COR-L47 (cell line): ENCODE data around the gene CCDC157.
A peak's percentile ranks its signal among the peaks of the same experiment; 100 is the strongest.

Source experiments
- DNase-seq: peaks from one replicate; lab custom pipeline; 2025; lab: John Stamatoyannopoulos, UW

Gene CCDC157

DNA sequence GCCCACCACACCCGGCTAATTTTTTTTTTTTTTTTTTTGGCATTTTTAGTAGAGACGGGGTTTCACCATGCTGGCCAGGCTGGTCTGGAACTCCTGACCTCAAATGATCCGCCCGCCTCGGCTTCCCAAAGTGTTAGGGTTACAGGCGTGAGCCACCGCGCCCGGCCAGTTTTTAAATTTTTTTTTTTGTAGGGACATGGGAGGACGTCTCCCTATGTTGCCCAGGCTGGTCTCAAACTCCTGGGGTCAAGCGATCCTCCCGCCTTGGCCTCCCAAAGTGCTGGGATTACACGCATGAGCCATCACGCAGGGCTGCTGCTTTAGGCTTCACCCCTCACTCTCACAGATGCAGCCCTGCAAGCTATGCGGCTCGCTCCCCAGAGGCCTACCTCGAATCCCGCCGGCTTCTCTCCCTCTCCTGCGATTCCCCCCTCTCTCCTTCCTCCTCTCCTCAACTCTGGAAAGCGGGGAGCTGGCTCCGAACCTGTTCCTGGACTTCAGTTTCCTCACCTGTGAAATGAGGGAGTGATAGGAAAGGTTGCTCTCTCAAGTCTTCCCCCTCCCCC lies 926 bp downstream of the CCDC157 start:
- DNase-seq, result no peak

DNA sequence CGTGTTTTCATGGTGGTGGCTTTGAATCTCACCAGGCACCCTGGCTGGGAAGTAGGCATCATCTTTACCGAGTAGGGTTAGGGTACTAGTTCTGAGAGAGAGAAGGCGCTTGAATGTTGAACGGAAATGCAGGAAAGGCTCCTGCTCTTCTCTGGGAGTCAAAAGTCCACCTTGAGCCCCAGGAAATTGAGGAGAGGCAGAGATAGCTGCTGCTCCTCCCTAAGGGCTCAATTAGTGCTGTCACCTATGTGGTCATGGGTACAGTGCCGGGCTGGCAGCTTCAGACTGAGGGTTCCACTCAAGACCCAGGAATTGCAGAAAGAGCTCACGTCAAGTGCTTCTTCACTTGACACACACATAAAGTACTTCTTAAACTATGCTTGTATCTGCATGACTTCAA lies 1.7 kb downstream of the CCDC157 start:
- no peak for DNase-seq

GRCh38 chr22:30361916-30362650 lies 5.3 kb downstream of the CCDC157 start:
- no peak for DNase-seq

DNA sequence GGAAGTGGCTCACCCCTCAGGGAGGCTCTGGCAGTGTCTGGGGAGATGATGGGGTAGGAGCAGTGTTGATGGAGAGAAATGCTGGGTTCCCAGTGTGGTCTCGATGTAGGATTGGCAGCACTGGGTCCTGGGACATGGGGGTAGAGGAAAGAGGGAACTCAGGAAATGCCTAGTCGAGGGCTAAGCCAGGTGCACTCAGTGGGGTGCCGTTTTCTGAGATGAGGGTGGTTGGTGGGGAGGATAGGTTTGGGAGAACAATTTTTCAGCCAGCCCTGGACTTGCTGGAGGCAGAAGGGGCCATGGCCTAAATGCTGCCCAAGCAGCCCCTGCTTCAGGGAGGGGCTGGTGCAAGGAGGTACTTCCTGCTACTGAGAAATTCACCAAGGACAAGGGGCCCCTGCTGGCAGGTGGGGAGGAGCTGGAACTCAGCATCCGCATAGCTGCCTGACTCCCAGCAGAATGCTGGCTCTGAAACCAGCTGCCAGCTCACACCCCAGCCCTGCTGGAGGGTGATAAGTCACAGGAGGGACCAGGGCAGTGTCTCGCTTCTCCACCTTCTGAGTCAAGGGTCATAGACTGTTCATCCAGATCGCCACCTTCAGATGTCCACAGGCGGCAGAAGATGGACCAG lies 6.0 kb downstream of the CCDC157 start:
- DNase-seq, result peak; percentile 27

- no peak for DNase-seq
Measured at GRCh38 chr22:30365891-30366290, 9.1 kb downstream of the CCDC157 start.

DNA sequence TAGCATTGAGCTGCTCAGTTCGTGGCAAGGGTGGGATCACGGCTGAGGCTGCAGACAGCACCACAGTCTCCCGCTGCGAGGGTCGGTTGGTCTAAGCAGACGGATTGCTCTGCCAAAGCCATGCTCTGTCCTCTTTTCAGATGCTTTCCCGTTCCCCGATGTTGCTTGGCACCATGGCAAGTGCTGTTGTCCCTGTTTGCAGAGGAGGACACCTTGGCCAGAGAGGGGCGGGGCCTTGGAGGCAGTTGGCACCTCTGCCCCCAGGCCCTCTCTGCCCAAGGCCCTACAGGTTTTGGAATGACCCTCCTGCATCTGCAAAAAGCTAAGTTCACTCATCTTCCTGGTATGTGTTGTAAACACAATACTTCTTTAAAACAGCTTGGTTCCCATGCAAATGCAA lies 11.6 kb downstream of the CCDC157 start:
- no peak for DNase-seq

DNA sequence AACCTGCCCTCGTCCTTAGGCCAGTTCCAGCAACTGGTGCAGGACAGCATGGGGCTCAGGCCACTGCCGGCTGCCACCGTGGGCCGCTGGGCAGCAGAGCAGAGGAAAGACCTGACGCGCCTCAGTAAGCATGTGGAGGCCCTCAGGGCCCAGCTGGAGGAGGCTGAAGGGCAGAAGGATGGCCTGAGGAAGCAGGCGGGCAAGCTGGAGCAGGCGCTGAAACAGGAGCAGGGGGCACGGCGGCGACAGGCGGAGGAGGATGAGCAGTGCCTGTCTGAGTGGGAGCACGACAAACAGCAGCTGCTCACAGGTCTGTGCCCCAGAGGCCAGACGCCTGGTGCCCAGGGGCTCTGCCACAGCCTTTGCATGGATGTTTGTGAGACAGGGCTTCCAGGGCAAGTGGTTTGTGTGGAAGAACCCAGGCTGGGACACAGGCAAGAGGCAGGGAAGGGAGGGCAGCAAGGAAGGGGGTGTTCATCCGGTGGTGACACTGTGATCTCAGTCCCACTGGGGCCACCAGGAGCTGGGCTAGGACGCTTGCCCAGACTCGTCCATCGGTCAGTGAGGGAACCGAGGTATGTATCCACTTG lies 13.9 kb downstream of the CCDC157 start:
- no peak for DNase-seq

DNA sequence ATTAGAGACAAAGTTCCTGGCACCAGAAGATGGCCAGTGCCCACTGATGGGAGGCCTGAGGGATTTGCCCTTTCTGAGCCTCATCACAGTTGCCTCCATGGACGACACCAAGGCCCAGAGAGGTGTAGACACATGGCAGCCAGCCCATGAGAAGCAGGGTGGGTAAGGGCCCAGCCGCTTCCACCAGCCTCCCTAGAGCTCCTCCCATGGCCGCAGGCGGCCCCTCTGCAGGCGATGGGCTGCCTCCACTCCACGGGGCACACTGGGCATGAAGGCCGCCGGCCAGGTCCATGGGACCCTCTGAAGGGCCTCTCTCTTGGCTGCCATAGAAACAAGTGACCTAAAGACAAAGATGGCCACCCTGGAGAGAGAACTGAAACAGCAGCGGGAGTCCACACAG lies 14.5 kb downstream of the CCDC157 start:
- no peak for DNase-seq

DNA sequence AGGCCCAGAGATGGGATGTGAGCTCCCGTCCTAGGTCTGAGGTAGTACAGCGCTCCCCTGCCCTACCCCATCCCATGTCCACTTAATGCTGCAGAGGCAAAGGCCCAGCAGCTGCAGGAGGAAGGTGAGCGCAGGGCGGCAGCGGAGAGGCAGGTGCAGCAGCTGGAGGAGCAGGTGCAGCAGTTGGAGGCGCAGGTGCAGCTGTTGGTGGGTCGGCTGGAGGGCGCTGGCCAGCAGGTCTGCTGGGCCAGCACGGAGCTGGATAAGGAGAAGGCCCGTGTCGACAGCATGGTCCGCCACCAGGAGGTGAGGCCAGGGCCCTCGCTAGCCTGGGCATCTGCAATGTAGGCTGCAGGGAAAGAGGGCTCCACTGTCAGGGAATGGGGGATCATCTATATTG lies 15.2 kb downstream of the CCDC157 start:
- no peak for DNase-seq

DNA sequence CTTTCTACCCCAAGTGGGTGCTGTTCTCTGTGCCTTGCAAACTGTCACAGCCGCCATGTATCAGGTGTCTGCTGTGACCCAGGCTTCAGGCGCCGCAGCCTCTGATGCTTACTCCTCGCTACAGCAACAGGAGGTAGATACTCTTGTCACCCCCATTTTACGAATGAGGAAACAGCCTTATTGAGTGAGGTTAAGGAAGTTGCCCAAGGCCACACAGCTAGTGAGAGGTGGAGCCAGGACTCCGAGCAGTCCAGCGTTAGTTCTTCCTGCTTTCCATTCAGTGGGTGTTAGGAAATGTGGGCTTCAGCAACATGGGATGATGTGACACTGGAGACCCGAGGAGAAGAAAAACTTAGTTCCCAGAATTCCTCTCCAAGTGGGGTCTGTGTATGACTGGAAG lies 16.1 kb downstream of the CCDC157 start:
- DNase-seq, result no peak

GRCh38 chr22:30373331-30374325 lies 16.8 kb downstream of the CCDC157 start:
- no peak for DNase-seq

DNA sequence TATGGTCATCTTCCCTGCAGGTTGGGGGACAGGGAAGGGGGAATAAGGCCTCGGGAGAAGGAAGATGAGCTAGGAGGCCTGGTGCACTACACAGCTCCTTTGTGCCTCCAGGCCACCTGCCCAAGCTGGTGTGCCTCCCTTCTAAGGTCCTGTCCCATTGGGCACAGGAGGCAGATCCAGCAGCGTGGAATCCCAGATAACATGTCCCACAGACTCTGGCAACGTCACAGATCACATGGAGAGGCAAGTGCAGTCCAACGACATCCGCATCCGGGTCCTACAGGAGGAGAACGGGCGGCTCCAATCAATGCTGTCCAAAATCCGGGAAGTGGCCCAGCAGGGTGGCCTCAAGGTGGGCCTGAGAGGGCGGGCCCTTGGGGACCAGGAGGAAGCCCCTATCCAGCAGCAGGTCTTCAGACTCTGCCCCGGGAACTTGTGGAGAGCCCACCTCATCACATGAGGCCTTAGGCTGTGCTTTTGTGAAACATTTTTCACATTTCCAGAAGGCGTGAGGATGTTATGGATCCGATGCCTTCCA lies 18.6 kb downstream of the CCDC157 start:
- DNase-seq, result no peak

GRCh38 chr22:30380011-30380410 lies 23.2 kb downstream of the CCDC157 start:
- DNase-seq, result no peak

- no peak for DNase-seq
Measured at GRCh38 chr22:30381264-30381663, 24.5 kb downstream of the CCDC157 start.

- no peak for DNase-seq
Measured at GRCh38 chr22:30382340-30382739, 25.5 kb downstream of the CCDC157 start.

DNA sequence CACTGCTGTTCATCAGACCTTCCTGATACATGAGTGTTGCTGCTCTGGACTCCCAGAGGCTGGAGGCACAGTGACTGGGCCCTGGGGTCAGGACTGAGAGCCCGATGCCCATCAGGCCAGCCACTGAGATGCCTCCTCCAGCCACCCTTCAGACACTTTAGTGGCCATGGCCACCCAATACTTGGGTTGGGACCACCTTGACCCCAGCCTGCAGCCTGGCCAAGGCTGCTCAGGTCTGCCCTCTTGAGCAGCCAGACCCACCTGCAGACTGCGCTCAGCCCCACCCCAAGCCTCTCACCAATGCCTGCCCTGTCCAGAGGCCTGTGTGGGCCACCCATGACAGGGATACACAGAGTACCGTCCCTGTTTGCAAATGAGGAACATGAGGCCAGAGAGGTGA lies 26.3 kb downstream of the CCDC157 start:
- DNase-seq, result no peak

DNA sequence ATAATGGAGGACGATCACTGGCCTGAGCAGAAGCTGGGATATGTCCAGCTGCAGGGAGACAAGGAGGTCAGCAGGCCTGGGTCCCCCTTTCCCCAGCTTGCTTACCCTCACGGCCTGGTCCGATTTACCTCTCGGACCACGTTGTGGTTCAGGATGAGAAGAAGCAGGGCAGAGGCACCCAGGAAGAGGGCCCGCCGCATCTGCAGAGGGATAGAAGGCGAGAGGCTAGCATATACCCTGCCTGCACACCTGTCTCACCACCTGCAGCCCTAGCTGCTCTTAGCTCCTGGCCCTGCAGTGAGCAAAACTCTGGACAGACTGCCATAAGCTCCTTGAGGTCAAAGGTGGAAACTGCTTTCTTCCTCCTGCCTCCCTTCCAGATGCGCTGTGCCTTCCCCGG lies 29.1 kb downstream of the CCDC157 start:
- DNase-seq, result no peak

GRCh38 chr22:30386608-30386959 lies 29.8 kb downstream of the CCDC157 start:
- no peak for DNase-seq

- DNase-seq, result peak; percentile 59
Measured at GRCh38 chr22:30386960-30387827, 30.4 kb downstream of the CCDC157 start, which contains the start of gene RNF215. Gene RNF215, minus strand, starts transcription at chr22:30387411. Its CDS starts 98 bp downstream, at chr22:30387313.

GRCh38 chr22:30390974-30391691 lies 34.3 kb downstream of the CCDC157 start:
- peak; percentile 71 for DNase-seq
